ENCODE data around the gene MAML1.
"Not testable (repeated sequence)": the region's sequence is repeated elsewhere in the genome, so short reads cannot be mapped to it uniquely, and the experiment has no call there.

The MAML1 gene

GRCh38 chr5:179786861-179787260 is 54.2 kb downstream of the MAML1 start:
- TF ChIP-seq POLR2A (IDR thresholded peaks at IDR 0.05; ENCODE audit: low read depth, low read length), result no peak
- TF ChIP-seq POU2F2 (IDR thresholded peaks at IDR 0.05; ENCODE audit: low read depth, low read length), result no peak
- no peak for TF ChIP-seq POLR2AphosphoS5 (IDR thresholded peaks at IDR 0.05; ENCODE audit: low read depth, low read length)
- TF ChIP-seq TAF1 (IDR thresholded peaks at IDR 0.05; ENCODE audit: low read depth, low read length), result no peak
- no peak for TF ChIP-seq SPI1 (IDR thresholded peaks at IDR 0.05; ENCODE audit: low read depth, low read length)
- TF ChIP-seq PAX5 (IDR thresholded peaks at IDR 0.05; ENCODE audit: insufficient read depth, low read length, severe bottlenecking), result no peak
- no peak for FAIRE-seq
- DNase-seq (ENCODE audit: insufficient read length, low spot score), result no peak

- TF ChIP-seq PAX5 (IDR thresholded peaks at IDR 0.05; ENCODE audit: insufficient read depth, low read length, severe bottlenecking), result no peak
- FAIRE-seq (no peak), DNase-seq (ENCODE audit: insufficient read length, low spot score) (no peak)
Measured at GRCh38 chr5:179788193-179788854, 55.7 kb downstream of the MAML1 start.

- not testable (repeated sequence) for DNase-seq (ENCODE audit: insufficient read length, low spot score); FAIRE-seq
Measured at GRCh38 chr5:179789278-179789677, 56.7 kb downstream of the MAML1 start.

- FAIRE-seq (no peak), DNase-seq (ENCODE audit: insufficient read length, low spot score) (no peak)
- no peak for TF ChIP-seq PAX5 (IDR thresholded peaks at IDR 0.05; ENCODE audit: insufficient read depth, low read length, severe bottlenecking)
- TF ChIP-seq POU2F2 (IDR thresholded peaks at IDR 0.05; ENCODE audit: low read depth, low read length), result no peak
Measured at GRCh38 chr5:179791881-179792611, 59.4 kb downstream of the MAML1 start.

- TF ChIP-seq POLR2AphosphoS5 (IDR thresholded peaks at IDR 0.05; ENCODE audit: low read depth, low read length) (no peak), POLR2A (IDR thresholded peaks at IDR 0.05; ENCODE audit: low read depth, low read length) (no peak), TAF1 (IDR thresholded peaks at IDR 0.05; ENCODE audit: low read depth, low read length) (no peak), POU2F2 (IDR thresholded peaks at IDR 0.05; ENCODE audit: low read depth, low read length) (no peak), SPI1 (IDR thresholded peaks at IDR 0.05; ENCODE audit: low read depth, low read length) (peak; percentile 81), PAX5 (IDR thresholded peaks at IDR 0.05; ENCODE audit: insufficient read depth, low read length, severe bottlenecking) (no peak)
- FAIRE-seq (no peak), DNase-seq (ENCODE audit: insufficient read length, low spot score) (no peak)
Measured at GRCh38 chr5:179792612-179793467, 60.2 kb downstream of the MAML1 start.

- TF ChIP-seq POLR2A (IDR thresholded peaks at IDR 0.05; ENCODE audit: low read depth, low read length) (no peak), TAF1 (IDR thresholded peaks at IDR 0.05; ENCODE audit: low read depth, low read length) (no peak), SPI1 (IDR thresholded peaks at IDR 0.05; ENCODE audit: low read depth, low read length) (no peak), POLR2AphosphoS5 (IDR thresholded peaks at IDR 0.05; ENCODE audit: low read depth, low read length) (no peak), POU2F2 (IDR thresholded peaks at IDR 0.05; ENCODE audit: low read depth, low read length) (no peak), PAX5 (IDR thresholded peaks at IDR 0.05; ENCODE audit: insufficient read depth, low read length, severe bottlenecking) (no peak)
- peak; percentile 76 for FAIRE-seq
Measured at GRCh38 chr5:179793468-179794139, 61.0 kb downstream of the MAML1 start, which contains the start of gene LTC4S. LTC4S (plus strand) TSS chr5:179793986; CDS start chr5:179794081, 95 bp downstream.

GRCh38 chr5:179794171-179794570 is 61.5 kb downstream of the MAML1 start:
- FAIRE-seq, result peak; percentile 13
- DNase-seq (ENCODE audit: insufficient read length, low spot score), result no peak
- no peak for TF ChIP-seq SPI1 (IDR thresholded peaks at IDR 0.05; ENCODE audit: low read depth, low read length)
- TF ChIP-seq POU2F2 (IDR thresholded peaks at IDR 0.05; ENCODE audit: low read depth, low read length), result no peak
- TF ChIP-seq TAF1 (IDR thresholded peaks at IDR 0.05; ENCODE audit: low read depth, low read length), result no peak
- TF ChIP-seq POLR2AphosphoS5 (IDR thresholded peaks at IDR 0.05; ENCODE audit: low read depth, low read length), result no peak
- TF ChIP-seq POLR2A (IDR thresholded peaks at IDR 0.05; ENCODE audit: low read depth, low read length), result no peak
- no peak for TF ChIP-seq PAX5 (IDR thresholded peaks at IDR 0.05; ENCODE audit: insufficient read depth, low read length, severe bottlenecking)

More at GRCh38 chr5:179793468-179794139, 61.0 kb downstream of the MAML1 start, which contains the start of gene LTC4S:
- no peak for DNase-seq (ENCODE audit: insufficient read length, low spot score)

GRCh38 chr5:179794575-179794974 is 62.0 kb downstream of the MAML1 start:
- FAIRE-seq, result no peak

More at GRCh38 chr5:179794575-179794974, 62.0 kb downstream of the MAML1 start:
- DNase-seq (ENCODE audit: insufficient read length, low spot score), result no peak
- TF ChIP-seq POU2F2 (IDR thresholded peaks at IDR 0.05; ENCODE audit: low read depth, low read length) (no peak), SPI1 (IDR thresholded peaks at IDR 0.05; ENCODE audit: low read depth, low read length) (no peak), TAF1 (IDR thresholded peaks at IDR 0.05; ENCODE audit: low read depth, low read length) (no peak), POLR2A (IDR thresholded peaks at IDR 0.05; ENCODE audit: low read depth, low read length) (no peak), PAX5 (IDR thresholded peaks at IDR 0.05; ENCODE audit: insufficient read depth, low read length, severe bottlenecking) (no peak), POLR2AphosphoS5 (IDR thresholded peaks at IDR 0.05; ENCODE audit: low read depth, low read length) (no peak)
